GM12878 (cell line): Measurements from ENCODE around the gene SLC16A9. TPM values are rescaled to one million over a fixed set of nuclear protein-coding genes. Genes with fewer than 3 reads are reported as not detected.

Experiments
- ATAC-seq: fragments of 200-7000 bp; cut with Tn5 transposase; 3 replicates; pipeline ENCODE4 v1.9.1; 2020; ENCODE audit warnings: mild to moderate bottlenecking, moderate library complexity
- BruUV-seq: library from RNA; stranded (reverse); fragments of 400-500 nt; replicated peaks from 2 replicates; lab custom pipeline; 2021; lab: Mats Ljungman, UMichigan
- CTCF ChIA-PET: fragments of 300-600 bp; sonication (Branson Sonifier 250); formaldehyde crosslinking; extraction: SDS; loops from one replicate; lab custom pipeline; 2021; ENCODE audit warnings: inconsistent platforms; lab: Yijun Ruan, JAX
- POLR2A ChIA-PET: fragments of 350-600 bp; formaldehyde crosslinking; extraction: SDS; loops from one replicate; lab custom pipeline; 2021; ENCODE audit warnings: inconsistent platforms; lab: Charles Lee
- RAD21 ChIA-PET: fragments of 300-600 bp; sonication (Branson Sonifier 250); formaldehyde crosslinking; loops from one replicate; lab custom pipeline; 2023; ENCODE audit warnings: antibody characterized with exemption; ENCODE audit not compliant: unreplicated experiment; lab: Charles Lee
- SMC1A ChIA-PET: fragments of 300-600 bp; sonication (Branson Sonifier 250); formaldehyde crosslinking; loops from one replicate; lab custom pipeline; 2023; ENCODE audit not compliant: unreplicated experiment, uncharacterized antibody; lab: Charles Lee
- DNase-seq: peaks from one replicate; pipeline ENCODE4 v3.0.0-alpha.2; 2011; ENCODE audit warnings: low read depth, low spot score
- FAIRE-seq: peaks from 3 replicates; lab custom pipeline; 2011; peaks lifted over from hg19 to GRCh38; lab: Jason Lieb, UNC
- H2AFZ ChIP-seq: 2 replicates; pipeline ENCODE4 v1.6.0; 2011; ENCODE audit warnings: low read depth, low read length, control low read depth; ENCODE audit not compliant: control insufficient read depth
- H3K27ac ChIP-seq: 2 replicates; pipeline ENCODE4 v1.5.1; 2011; ENCODE audit warnings: control low read depth; ENCODE audit not compliant: control insufficient read depth, insufficient read depth
- H3K27me3 ChIP-seq, 2 experiments: replicated peaks in 1 of 2; 2 replicates each; pipeline versions ENCODE4 v1.6.0 to v1.6.1; 2011; ENCODE audit warnings: low read length in 1 of 2; ENCODE audit not compliant: control insufficient read depth in 2 of 2, insufficient read depth in 2 of 2
- H3K36me3 ChIP-seq, 2 experiments: 2 replicates each; pipeline ENCODE4 v1.5.1; 2011; ENCODE audit warnings: low read length in 1 of 2; ENCODE audit not compliant: control insufficient read depth in 2 of 2, insufficient read depth in 2 of 2
- H3K4me1 ChIP-seq: 2 replicates; pipeline ENCODE4 v1.6.1; 2011; ENCODE audit warnings: mild to moderate bottlenecking, low read length, moderate library complexity, mixed read lengths; ENCODE audit not compliant: control insufficient read depth, insufficient read depth
- H3K4me2 ChIP-seq: 2 replicates; pipeline ENCODE4 v1.6.0; 2011; ENCODE audit warnings: control low read depth; ENCODE audit not compliant: control insufficient read depth, insufficient read depth
- H3K4me3 ChIP-seq: fragments of 200-600 bp; sonication (generic); 2 replicates; pipeline ENCODE4 v1.5.1; 2016
- H3K79me2 ChIP-seq: 2 replicates; pipeline ENCODE4 v1.6.0; 2011; ENCODE audit warnings: low read length; ENCODE audit not compliant: control insufficient read depth, insufficient read depth
- H3K9ac ChIP-seq: 2 replicates; pipeline ENCODE4 v1.8.0; 2011; ENCODE audit warnings: low read length, control low read depth, mixed read lengths; ENCODE audit not compliant: control insufficient read depth, insufficient read depth
- H3K9me3 ChIP-seq: replicated peaks from 3 replicates; pipeline ENCODE4 v1.5.1; 2011; ENCODE audit warnings: mild to moderate bottlenecking, low read length; ENCODE audit not compliant: control insufficient read depth, insufficient read depth
- H4K20me1 ChIP-seq: 2 replicates; pipeline ENCODE4 v1.6.0; 2011; ENCODE audit not compliant: control insufficient read depth, insufficient read depth
- E4F1 ChIP-seq: fragments of 450-650 bp; IDR thresholded peaks from 2 replicates; pipeline ENCODE4 v1.6.1; 2018; ENCODE audit warnings: borderline replicate concordance, mild to moderate bottlenecking; ENCODE audit not compliant: partially characterized antibody
- WGBS: methylation state at CpG from one replicate; pipeline ENCODE4 v1.1.6; 2016; ENCODE audit warnings: low lambda C conversion rate; ENCODE audit not compliant: insufficient replicate concordance, insufficient coverage; ENCODE audit errors: missing lambda C conversion rate; 5-methylcytosine and 5-hydroxymethylcytosine counted together
- in situ Hi-C: fragments of 300-500 bp; cut with MboI; formaldehyde crosslinking; loops from 9 replicates; pipeline ENCODE4 v1.14.3; 2018; ENCODE audit warnings: mixed read lengths
- intact Hi-C: fragments of 100-400 bp; cut with micrococcal nuclease; formaldehyde crosslinking; loops from one replicate; pipeline ENCODE4 v1.14.2; 2022; ENCODE audit not compliant: unreplicated experiment
- polyA plus RNA-seq, 11 experiments: library from polyadenylated mRNA; depleted of rRNA in 4 of 11; unstranded in 6 of 11; stranded (reverse) in 5 of 11; fragments of >200 nt; fragmentation: Nextera tagmentation in 4 of 11; fragmentation: Illumina TruSeq in 1 of 11; extraction: Ambion mirVana in 4 of 11; extraction: Trizol in 1 of 11; gene quantifications; 1 replicate in 1 of 11; 2 replicates in 10 of 11; pipeline versions ENCODE4 v1.2.1 to v1.2.3, GENCODE V29; 2011 to 2016; ENCODE audit warnings: inconsistent platforms in 2 of 11, missing spikeins in 2 of 11, low read depth in 1 of 11
- total RNA-seq, 4 experiments: library from RNA; depleted of rRNA in 3 of 4; stranded (reverse); fragments of >200 nt in 3 of 4; fragmentation: Illumina TruSeq in 1 of 4; extraction: Trizol in 1 of 4; gene quantifications; 2 replicates each; pipeline versions ENCODE4 v1.2.1 to v1.2.3, GENCODE V29; 2013 to 2021
- TF ChIP-seq, protein P1 (sequence below): IDR thresholded peaks from 2 replicates; pipeline ENCODE4 v1.6.1; 2011; ENCODE audit warnings: borderline replicate concordance, low read depth, mild to moderate bottlenecking, moderate library complexity, mixed read lengths, low read length; ENCODE audit not compliant: insufficient read depth; ENCODE audit errors: extremely low read length

Gene SLC16A9
- total and polyA plus RNA-seq, 10 of the 15 experiments (the other 5 are each of a cell fraction or from before 2014, with no cell fraction given): 0.86 to 6.2 (median 4.3) TPM

- TF ChIP-seq E4F1: no peak
- TF ChIP-seq, protein P1, sequence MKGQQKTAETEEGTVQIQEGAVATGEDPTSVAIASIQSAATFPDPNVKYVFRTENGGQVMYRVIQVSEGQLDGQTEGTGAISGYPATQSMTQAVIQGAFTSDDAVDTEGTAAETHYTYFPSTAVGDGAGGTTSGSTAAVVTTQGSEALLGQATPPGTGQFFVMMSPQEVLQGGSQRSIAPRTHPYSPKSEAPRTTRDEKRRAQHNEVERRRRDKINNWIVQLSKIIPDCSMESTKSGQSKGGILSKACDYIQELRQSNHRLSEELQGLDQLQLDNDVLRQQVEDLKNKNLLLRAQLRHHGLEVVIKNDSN: no peak
- H3K4me3 ChIP-seq: no peak overlapping the region
- H3K27ac ChIP-seq: no peak overlapping the region
- SMC1A ChIA-PET: no interaction called here
- H3K9me3 ChIP-seq: no peaks in the 10 kb centered on the region
- H4K20me1 ChIP-seq: no peaks in the 10 kb centered on the region
- BruUV-seq: no TSS peak
- POLR2A ChIA-PET: no interaction called here
- CTCF ChIA-PET: interaction anchor here (1.1 kb wide), 1 partner anchor 17 kb away, joined by 3 read pairs; no protein-coding TSS in a partner anchor
- FAIRE-seq (no peak), ATAC-seq (no peak), DNase-seq (no peak)
- no peak overlapping the region for H3K4me2 ChIP-seq
- no peak overlapping the region for H3K9ac ChIP-seq
- no peak overlapping the region for H2AFZ ChIP-seq
- no peaks in the 10 kb centered on the region for H3K36me3 ChIP-seq
- 4% methylated on average over 2 of the region's 2 CpGs for WGBS
- no peaks in the 10 kb centered on the region for H3K79me2 ChIP-seq
- in situ Hi-C loops: no loop called here
- no peaks in the 10 kb centered on the region for H3K4me1 ChIP-seq
- intact Hi-C loops: no loop called here
- no peaks in the 10 kb centered on the region; a peak in 1 of 4 replicates for H3K27me3 ChIP-seq
- RAD21 ChIA-PET: no interaction called here
Measured at GRCh38 chr10:59718257-59718656, 8.6 kb upstream of the SLC16A9 start.
